Panc1 (cell line): ENCODE measurements around the gene CDK5RAP3. TPM values are rescaled to one million over a fixed set of nuclear protein-coding genes. Genes with fewer than 3 reads are reported as not detected.

Experiments
- ATAC-seq: fragments of 200-7000 bp; cut with Tn5 transposase; 2 replicates; pipeline ENCODE4 v1.9.1; 2020; ENCODE audit warnings: mild to moderate bottlenecking, moderate library complexity
- BruUV-seq: library from RNA; stranded (reverse); fragments of 400-500 nt; replicated peaks from 2 replicates; lab custom pipeline; 2021; lab: Mats Ljungman, UMichigan
- CTCF ChIA-PET: fragments of 300-600 bp; sonication (Branson Sonifier 250); formaldehyde crosslinking; loops from one replicate; lab custom pipeline; 2022; ENCODE audit warnings: antibody characterized with exemption; lab: Charles Lee
- POLR2A ChIA-PET: fragments of 300-600 bp; sonication (Branson Sonifier 250); formaldehyde crosslinking; loops from one replicate; lab custom pipeline; 2022; ENCODE audit warnings: antibody characterized with exemption; lab: Charles Lee
- DNase-seq: peaks from one replicate; pipeline ENCODE4 v3.0.0-alpha.2; 2010; ENCODE audit warnings: low read depth, low spot score
- H3K27ac ChIP-seq: 2 replicates; pipeline ENCODE4 v1.5.1; 2011; ENCODE audit warnings: mild to moderate bottlenecking, low read length, inconsistent platforms
- H3K27me3 ChIP-seq: fragments of 200-500 bp; sonication (Bioruptor generic); 2 replicates; pipeline ENCODE4 v1.6.0; 2014; ENCODE audit warnings: low read length, inconsistent platforms; ENCODE audit not compliant: control insufficient read depth, insufficient read depth
- H3K36me3 ChIP-seq: fragments of 200-500 bp; sonication (Bioruptor generic); 2 replicates; pipeline ENCODE4 v1.5.1; 2014; ENCODE audit warnings: inconsistent platforms, mild to moderate bottlenecking, low read length, moderate library complexity; ENCODE audit not compliant: control insufficient read depth, insufficient read depth
- H3K4me1 ChIP-seq: 2 replicates; pipeline ENCODE4 v1.5.1; 2011; ENCODE audit warnings: inconsistent platforms, mild to moderate bottlenecking, low read length, moderate library complexity; ENCODE audit not compliant: control insufficient read depth, insufficient read depth
- H3K4me3 ChIP-seq, 2 experiments: 2 replicates each; pipeline ENCODE4 v1.5.1; 2011 to 2012; ENCODE audit warnings: low read depth in 2 of 2, low read length in 2 of 2, mild to moderate bottlenecking in 2 of 2, inconsistent platforms in 1 of 2, moderate library complexity in 1 of 2
- H3K9me3 ChIP-seq: fragments of 200-500 bp; sonication (Bioruptor generic); 2 replicates; pipeline ENCODE4 v1.5.1; 2014; ENCODE audit warnings: low read depth, mild to moderate bottlenecking, inconsistent platforms, low read length, moderate library complexity; ENCODE audit not compliant: control insufficient read depth, insufficient read depth
- POLR2AphosphoS5 ChIP-seq: IDR thresholded peaks from 2 replicates; pipeline ENCODE4 v1.6.1; 2012; ENCODE audit warnings: mild to moderate bottlenecking, low read depth, low read length, moderate library complexity
- SIN3A ChIP-seq: IDR thresholded peaks from 2 replicates; pipeline ENCODE4 v1.6.1; 2012; ENCODE audit warnings: low read depth, mild to moderate bottlenecking, low read length, moderate library complexity, borderline replicate concordance; ENCODE audit not compliant: insufficient read depth
- TCF7L2 ChIP-seq: IDR thresholded peaks from 2 replicates; pipeline ENCODE4 v1.6.1; 2011; ENCODE audit warnings: mild to moderate bottlenecking, low read depth, low read length, inconsistent platforms
- in situ Hi-C: cut with HindIII; loops from 2 replicates; pipeline ENCODE4 v1.10.0; 2016; ENCODE audit warnings: low sequenced_read_pairs, low pct_unique_long_range_greater_than_20kb
- intact Hi-C: fragments of 100-400 bp; cut with micrococcal nuclease; formaldehyde crosslinking; loops from one replicate; pipeline ENCODE4 v1.10.0; 2022; ENCODE audit not compliant: unreplicated experiment
- total RNA-seq: library from RNA; stranded (reverse); gene quantifications from one replicate; pipeline ENCODE4 v1.2.1, GENCODE V29; 2021; ENCODE audit not compliant: unreplicated experiment
- TF ChIP-seq, protein P1 (sequence below), 2 experiments: IDR thresholded peaks; 2 replicates each; pipeline ENCODE4 v1.6.1; 2011 to 2012; ENCODE audit warnings: low read depth in 2 of 2, control low read depth in 1 of 2, low read length in 1 of 2, mild to moderate bottlenecking in 1 of 2, moderate library complexity in 1 of 2; ENCODE audit not compliant: insufficient read depth in 1 of 2
- TF ChIP-seq, protein P2 (sequence below): fragments of 450-650 bp; IDR thresholded peaks from 2 replicates; pipeline ENCODE4 v1.5.1; 2017; ENCODE audit warnings: mild to moderate bottlenecking

The CDK5RAP3 gene
- total RNA-seq, 1 experiment from 2014 or later = 193 TPM

GRCh38 chr17:47945080-47945479 lies 25.8 kb upstream of the CDK5RAP3 start:
- H3K27me3 ChIP-seq = no peaks in the 10 kb centered on the region
- ATAC-seq (no peak), DNase-seq (no peak)
- H3K4me1 ChIP-seq = peaks cover 20% of the 10 kb centered on the region
- ChIA-PET POLR2A (no interaction called here), CTCF (interaction anchor here (1.0 kb wide), 1 partner anchor 26 kb away, joined by 6 read pairs; the partner anchor contains the start of gene CDK5RAP3)
- no peaks in the 10 kb centered on the region for H3K9me3 ChIP-seq
- H3K36me3 ChIP-seq = no peaks in the 10 kb centered on the region; the same call in 1 of the 2 replicates
- H3K27ac ChIP-seq = no peak overlapping the region
- BruUV-seq = no TSS peak
- in situ Hi-C loops = no loop called here
- no peak overlapping the region for H3K4me3 ChIP-seq
- intact Hi-C loops = no loop called here
- TF ChIP-seq, protein P1, sequence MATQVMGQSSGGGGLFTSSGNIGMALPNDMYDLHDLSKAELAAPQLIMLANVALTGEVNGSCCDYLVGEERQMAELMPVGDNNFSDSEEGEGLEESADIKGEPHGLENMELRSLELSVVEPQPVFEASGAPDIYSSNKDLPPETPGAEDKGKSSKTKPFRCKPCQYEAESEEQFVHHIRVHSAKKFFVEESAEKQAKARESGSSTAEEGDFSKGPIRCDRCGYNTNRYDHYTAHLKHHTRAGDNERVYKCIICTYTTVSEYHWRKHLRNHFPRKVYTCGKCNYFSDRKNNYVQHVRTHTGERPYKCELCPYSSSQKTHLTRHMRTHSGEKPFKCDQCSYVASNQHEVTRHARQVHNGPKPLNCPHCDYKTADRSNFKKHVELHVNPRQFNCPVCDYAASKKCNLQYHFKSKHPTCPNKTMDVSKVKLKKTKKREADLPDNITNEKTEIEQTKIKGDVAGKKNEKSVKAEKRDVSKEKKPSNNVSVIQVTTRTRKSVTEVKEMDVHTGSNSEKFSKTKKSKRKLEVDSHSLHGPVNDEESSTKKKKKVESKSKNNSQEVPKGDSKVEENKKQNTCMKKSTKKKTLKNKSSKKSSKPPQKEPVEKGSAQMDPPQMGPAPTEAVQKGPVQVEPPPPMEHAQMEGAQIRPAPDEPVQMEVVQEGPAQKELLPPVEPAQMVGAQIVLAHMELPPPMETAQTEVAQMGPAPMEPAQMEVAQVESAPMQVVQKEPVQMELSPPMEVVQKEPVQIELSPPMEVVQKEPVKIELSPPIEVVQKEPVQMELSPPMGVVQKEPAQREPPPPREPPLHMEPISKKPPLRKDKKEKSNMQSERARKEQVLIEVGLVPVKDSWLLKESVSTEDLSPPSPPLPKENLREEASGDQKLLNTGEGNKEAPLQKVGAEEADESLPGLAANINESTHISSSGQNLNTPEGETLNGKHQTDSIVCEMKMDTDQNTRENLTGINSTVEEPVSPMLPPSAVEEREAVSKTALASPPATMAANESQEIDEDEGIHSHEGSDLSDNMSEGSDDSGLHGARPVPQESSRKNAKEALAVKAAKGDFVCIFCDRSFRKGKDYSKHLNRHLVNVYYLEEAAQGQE (IDR thresholded peaks at IDR 0.05; ENCODE audit: insufficient read depth in 1 of 2, low read depth in 2 of 2, low read length in 1 of 2) = no peak
- TF ChIP-seq SIN3A = no peak
- no peak for TF ChIP-seq POLR2AphosphoS5
- TF ChIP-seq, protein P2, sequence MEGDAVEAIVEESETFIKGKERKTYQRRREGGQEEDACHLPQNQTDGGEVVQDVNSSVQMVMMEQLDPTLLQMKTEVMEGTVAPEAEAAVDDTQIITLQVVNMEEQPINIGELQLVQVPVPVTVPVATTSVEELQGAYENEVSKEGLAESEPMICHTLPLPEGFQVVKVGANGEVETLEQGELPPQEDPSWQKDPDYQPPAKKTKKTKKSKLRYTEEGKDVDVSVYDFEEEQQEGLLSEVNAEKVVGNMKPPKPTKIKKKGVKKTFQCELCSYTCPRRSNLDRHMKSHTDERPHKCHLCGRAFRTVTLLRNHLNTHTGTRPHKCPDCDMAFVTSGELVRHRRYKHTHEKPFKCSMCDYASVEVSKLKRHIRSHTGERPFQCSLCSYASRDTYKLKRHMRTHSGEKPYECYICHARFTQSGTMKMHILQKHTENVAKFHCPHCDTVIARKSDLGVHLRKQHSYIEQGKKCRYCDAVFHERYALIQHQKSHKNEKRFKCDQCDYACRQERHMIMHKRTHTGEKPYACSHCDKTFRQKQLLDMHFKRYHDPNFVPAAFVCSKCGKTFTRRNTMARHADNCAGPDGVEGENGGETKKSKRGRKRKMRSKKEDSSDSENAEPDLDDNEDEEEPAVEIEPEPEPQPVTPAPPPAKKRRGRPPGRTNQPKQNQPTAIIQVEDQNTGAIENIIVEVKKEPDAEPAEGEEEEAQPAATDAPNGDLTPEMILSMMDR = no peak
- no peak for TF ChIP-seq TCF7L2

DNA sequence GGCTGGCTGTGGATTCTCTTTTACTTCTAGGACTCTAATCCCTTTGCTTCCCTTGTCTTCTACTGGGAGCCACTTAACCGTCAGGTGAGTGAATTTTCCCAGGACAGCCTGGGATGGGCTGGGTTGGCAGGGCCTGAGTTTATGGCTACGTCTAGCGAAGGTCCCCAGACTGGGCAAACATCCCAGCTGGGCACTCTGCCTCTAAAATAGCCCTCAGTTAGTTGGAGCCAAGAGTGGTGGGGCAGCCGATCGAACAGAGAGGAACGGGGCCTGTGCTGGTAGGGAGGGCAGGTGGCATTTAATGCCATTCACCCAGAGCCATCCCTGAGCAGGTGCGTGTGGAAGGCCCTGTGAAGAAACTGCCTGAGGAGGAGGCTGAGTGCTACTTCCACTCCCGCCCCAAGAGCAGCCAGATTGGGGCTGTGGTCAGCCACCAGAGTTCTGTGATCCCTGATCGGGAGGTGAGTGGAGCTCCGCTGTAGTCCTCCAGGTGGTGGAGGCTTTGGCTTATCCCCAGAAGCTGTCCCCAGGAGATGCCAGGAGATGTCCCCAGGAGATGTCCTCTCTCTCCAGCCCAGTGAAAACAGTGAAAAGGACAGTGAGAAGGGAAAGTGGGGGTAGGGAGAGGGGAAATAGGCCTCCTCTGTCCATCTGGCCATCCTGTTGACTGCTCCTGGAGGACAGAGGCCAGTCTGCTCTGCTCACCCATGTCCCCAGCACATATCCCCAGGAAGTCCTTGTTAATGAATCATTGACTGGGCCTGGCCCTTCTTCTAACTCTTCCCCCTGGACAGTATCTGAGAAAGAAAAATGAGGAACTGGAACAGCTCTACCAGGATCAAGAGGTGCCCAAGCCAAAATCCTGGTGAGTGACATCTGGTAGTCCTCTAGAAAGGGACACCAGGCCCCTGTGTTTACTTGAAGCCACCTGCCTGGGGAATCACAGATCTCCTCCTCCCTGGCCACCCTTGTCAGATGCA lies 25.1 kb upstream of the CDK5RAP3 start:
- DNase-seq = no peak
- POLR2A ChIA-PET = interaction anchor here (0.5 kb wide), 1 partner anchor 70 kb away, joined by 9 read pairs; no protein-coding TSS in a partner anchor
- in situ Hi-C loops = no loop called here

More for the DNA sequence above, 25.1 kb upstream of the CDK5RAP3 start:
- CTCF ChIA-PET = interaction anchor here (0.6 to 1.0 kb wide), 2 partner anchors 22 to 25 kb away, joined by 3 to 6 read pairs; partner anchors contain the start of gene CDK5RAP3
- no peak for ATAC-seq
- no peaks in the 10 kb centered on the region for H3K9me3 ChIP-seq
- no peaks in the 10 kb centered on the region; the same call in 1 of the 2 replicates for H3K36me3 ChIP-seq
- peaks cover 20% of the 10 kb centered on the region for H3K4me1 ChIP-seq
- no peak overlapping the region for H3K27ac ChIP-seq
- H3K4me3 ChIP-seq = no peak overlapping the region
- H3K27me3 ChIP-seq = no peaks in the 10 kb centered on the region
- intact Hi-C loops = no loop called here
- BruUV-seq = no TSS peak
- TF ChIP-seq POLR2AphosphoS5 (no peak), SIN3A (no peak), TCF7L2 (no peak)
- TF ChIP-seq, protein P1 (IDR thresholded peaks at IDR 0.05; ENCODE audit: insufficient read depth in 1 of 2, low read depth in 2 of 2, low read length in 1 of 2) = no peak
- TF ChIP-seq, protein P2 = no peak
